ENCODE measurements around the gene STARD8.

The STARD8 gene

DNA sequence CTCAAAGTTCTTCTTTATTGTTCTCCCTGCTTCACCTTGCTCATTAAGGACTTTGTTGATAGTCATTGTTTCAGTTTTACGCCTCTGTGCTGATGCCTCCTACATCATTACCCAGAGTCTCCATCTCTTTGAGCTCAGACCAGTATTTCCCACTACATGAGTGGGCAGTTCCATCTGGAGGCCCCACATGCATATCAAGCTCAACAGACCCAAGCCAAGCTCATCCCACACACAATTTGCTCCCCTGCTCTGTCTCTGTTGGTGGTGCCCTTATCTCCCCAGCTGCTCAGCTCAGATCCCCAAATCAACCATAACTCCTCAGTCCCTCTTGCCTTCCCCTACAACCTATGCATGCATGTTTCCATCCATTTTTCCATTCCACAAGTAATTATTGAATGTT, 96.3 kb downstream of the STARD8 start:
- Histone ChIP-seq H3K4me3 (ENCODE audit: control insufficient read depth in 1 of 7, extremely low read depth in 1 of 7, insufficient read depth in 4 of 7, low read depth in 2 of 7, low read length in 6 of 7) (no peak overlapping the region), H3K4me1 (ENCODE audit: control extremely low read depth in 1 of 4, control insufficient read depth in 4 of 4, insufficient read depth in 4 of 4, low read length in 3 of 4) (no peaks in the 10 kb centered on the region), H3K36me3 (ENCODE audit: control insufficient read depth in 4 of 4, insufficient read depth in 4 of 4, low read length in 3 of 4) (no peaks in the 10 kb centered on the region), H3K27me3 (replicated peaks in 2 of 5; ENCODE audit: control insufficient read depth in 4 of 5, insufficient read depth in 5 of 5, low read length in 4 of 5) (no peaks in the 10 kb centered on the region), H3K27ac (ENCODE audit: insufficient read depth in 1 of 2, low read depth in 1 of 2, low read length in 2 of 2, poor library complexity in 1 of 2, severe bottlenecking in 2 of 2) (no peak overlapping the region), H3K9me3 (ENCODE audit: control extremely low read depth in 1 of 5, control insufficient read depth in 4 of 5, insufficient read depth in 2 of 5, low read depth in 1 of 5, low read length in 4 of 5) (no peaks in the 10 kb centered on the region)
- ChIA-PET POLR2A (no interaction called here), CTCF (no interaction called here)
- DNase-seq: no peak
- 100% methylated on average over 1 of the region's 1 CpG for WGBS (ENCODE audit: insufficient coverage)

DNA sequence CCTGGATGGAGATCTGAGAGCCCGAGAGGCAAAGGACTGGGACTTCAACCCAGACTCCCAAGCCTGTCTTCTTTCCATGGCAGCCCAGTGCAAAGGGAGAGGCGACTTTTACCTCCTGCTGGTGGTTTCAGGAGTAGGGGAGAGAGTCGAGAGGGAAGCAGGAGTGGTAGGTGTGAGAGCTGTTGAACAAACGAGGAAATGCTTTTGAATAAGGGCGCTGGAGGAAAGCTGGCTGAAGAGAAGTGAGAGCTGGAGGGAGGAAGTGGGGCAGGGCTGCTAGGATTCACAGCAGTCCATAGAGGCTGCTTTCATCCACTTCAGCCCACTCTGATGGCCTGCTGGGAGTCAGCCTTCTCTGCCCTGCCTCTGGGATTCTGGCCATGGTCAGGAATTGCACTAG, 99.5 kb downstream of the STARD8 start:
- Histone ChIP-seq H3K36me3 (ENCODE audit: control insufficient read depth in 4 of 4, insufficient read depth in 4 of 4, low read length in 3 of 4) (no peaks in the 10 kb centered on the region), H3K4me3 (ENCODE audit: control insufficient read depth in 1 of 7, extremely low read depth in 1 of 7, insufficient read depth in 4 of 7, low read depth in 2 of 7, low read length in 6 of 7) (no peak overlapping the region), H3K9me3 (ENCODE audit: control extremely low read depth in 1 of 5, control insufficient read depth in 4 of 5, insufficient read depth in 2 of 5, low read depth in 1 of 5, low read length in 4 of 5) (no peaks in the 10 kb centered on the region), H3K27me3 (replicated peaks in 2 of 5; ENCODE audit: control insufficient read depth in 4 of 5, insufficient read depth in 5 of 5, low read length in 4 of 5) (peaks cover 0 to 5% (median 0%) of the 10 kb centered on the region in 5 experiments), H3K4me1 (ENCODE audit: control extremely low read depth in 1 of 4, control insufficient read depth in 4 of 4, insufficient read depth in 4 of 4, low read length in 3 of 4) (no peaks in the 10 kb centered on the region), H3K27ac (ENCODE audit: insufficient read depth in 1 of 2, low read depth in 1 of 2, low read length in 2 of 2, poor library complexity in 1 of 2, severe bottlenecking in 2 of 2) (no peak overlapping the region)
- DNase-seq: no peak
- CTCF ChIA-PET: no interaction called here
- 57% methylated on average over 2 of the region's 5 CpGs for WGBS (ENCODE audit: insufficient coverage)
- POLR2A ChIA-PET: no interaction called here

DNA sequence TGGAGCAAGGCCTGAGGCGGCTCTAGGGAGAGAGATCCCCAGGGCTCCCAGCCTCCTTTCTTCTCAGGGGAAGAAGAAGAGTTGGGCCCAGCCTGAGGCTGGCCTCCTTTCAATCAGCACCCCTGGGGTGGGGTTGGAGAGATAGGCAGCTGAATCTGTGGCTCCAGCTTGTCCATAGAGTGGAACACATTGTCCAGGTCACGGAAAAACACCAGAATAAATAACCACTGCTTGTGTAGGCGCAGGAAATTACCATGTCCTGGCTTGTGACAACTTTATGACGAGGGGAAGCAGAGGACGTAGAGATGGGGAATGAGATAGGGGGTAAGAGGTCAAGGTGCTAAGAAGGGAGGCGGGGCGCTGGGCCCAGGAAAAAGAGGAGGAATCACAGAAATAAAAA, 100.6 kb downstream of the STARD8 start:
- H3K27me3 ChIP-seq (replicated peaks in 2 of 5; ENCODE audit: control insufficient read depth in 4 of 5, insufficient read depth in 5 of 5, low read length in 4 of 5): peaks cover 0 to 5% (median 0%) of the 10 kb centered on the region in 5 experiments
- WGBS (ENCODE audit: insufficient coverage): 77% methylated on average over 2 of the region's 7 CpGs
- DNase-seq: no peak

DNA sequence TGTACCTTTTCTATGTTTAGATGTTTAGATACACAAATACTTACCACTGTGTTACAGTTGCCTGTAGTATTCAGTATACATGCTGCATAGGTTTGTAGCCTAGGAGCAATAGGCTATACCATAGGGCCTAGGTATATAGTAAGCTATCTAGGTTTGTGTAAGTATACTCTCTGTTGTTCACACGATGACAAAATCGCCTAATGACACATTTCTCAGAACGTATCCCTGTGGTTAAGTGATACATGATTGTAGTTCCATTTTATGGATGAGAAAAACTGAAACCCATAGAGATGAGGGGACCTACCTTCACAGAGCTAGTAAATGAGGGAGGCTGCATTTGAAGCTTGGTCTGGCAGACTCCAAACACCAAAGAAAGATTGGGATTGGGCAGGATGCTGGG, 102.0 kb downstream of the STARD8 start:
- WGBS (ENCODE audit: insufficient coverage): 72% methylated on average over 3 of the region's 3 CpGs
- no peak for DNase-seq
- Histone ChIP-seq H3K4me3 (ENCODE audit: control insufficient read depth in 1 of 7, extremely low read depth in 1 of 7, insufficient read depth in 4 of 7, low read depth in 2 of 7, low read length in 6 of 7) (no peak overlapping the region), H3K9me3 (ENCODE audit: control extremely low read depth in 1 of 5, control insufficient read depth in 4 of 5, insufficient read depth in 2 of 5, low read depth in 1 of 5, low read length in 4 of 5) (peaks cover 0 to 2% (median 0%) of the 10 kb centered on the region in 5 experiments), H3K27me3 (replicated peaks in 2 of 5; ENCODE audit: control insufficient read depth in 4 of 5, insufficient read depth in 5 of 5, low read length in 4 of 5) (peaks cover 0 to 5% (median 0%) of the 10 kb centered on the region in 5 experiments), H3K27ac (ENCODE audit: insufficient read depth in 1 of 2, low read depth in 1 of 2, low read length in 2 of 2, poor library complexity in 1 of 2, severe bottlenecking in 2 of 2) (no peak overlapping the region), H3K4me1 (ENCODE audit: control extremely low read depth in 1 of 4, control insufficient read depth in 4 of 4, insufficient read depth in 4 of 4, low read length in 3 of 4) (no peaks in the 10 kb centered on the region), H3K36me3 (ENCODE audit: control insufficient read depth in 4 of 4, insufficient read depth in 4 of 4, low read length in 3 of 4) (no peaks in the 10 kb centered on the region)
- CTCF ChIA-PET: no interaction called here
- POLR2A ChIA-PET: no interaction called here

More for the DNA sequence above, 100.6 kb downstream of the STARD8 start:
- ChIA-PET CTCF (no interaction called here), POLR2A (no interaction called here)
- Histone ChIP-seq H3K4me1 (ENCODE audit: control extremely low read depth in 1 of 4, control insufficient read depth in 4 of 4, insufficient read depth in 4 of 4, low read length in 3 of 4) (no peaks in the 10 kb centered on the region), H3K4me3 (ENCODE audit: control insufficient read depth in 1 of 7, extremely low read depth in 1 of 7, insufficient read depth in 4 of 7, low read depth in 2 of 7, low read length in 6 of 7) (no peak overlapping the region), H3K9me3 (ENCODE audit: control extremely low read depth in 1 of 5, control insufficient read depth in 4 of 5, insufficient read depth in 2 of 5, low read depth in 1 of 5, low read length in 4 of 5) (no peaks in the 10 kb centered on the region), H3K36me3 (ENCODE audit: control insufficient read depth in 4 of 4, insufficient read depth in 4 of 4, low read length in 3 of 4) (no peaks in the 10 kb centered on the region), H3K27ac (ENCODE audit: insufficient read depth in 1 of 2, low read depth in 1 of 2, low read length in 2 of 2, poor library complexity in 1 of 2, severe bottlenecking in 2 of 2) (no peak overlapping the region)

GRCh38 chrX:68750316-68750715, 102.8 kb downstream of the STARD8 start:
- no peak for DNase-seq
- Histone ChIP-seq H3K27me3 (replicated peaks in 2 of 5; ENCODE audit: control insufficient read depth in 4 of 5, insufficient read depth in 5 of 5, low read length in 4 of 5) (peaks cover 0 to 5% (median 0%) of the 10 kb centered on the region in 5 experiments), H3K27ac (ENCODE audit: insufficient read depth in 1 of 2, low read depth in 1 of 2, low read length in 2 of 2, poor library complexity in 1 of 2, severe bottlenecking in 2 of 2) (no peak overlapping the region), H3K36me3 (ENCODE audit: control insufficient read depth in 4 of 4, insufficient read depth in 4 of 4, low read length in 3 of 4) (no peaks in the 10 kb centered on the region), H3K9me3 (ENCODE audit: control extremely low read depth in 1 of 5, control insufficient read depth in 4 of 5, insufficient read depth in 2 of 5, low read depth in 1 of 5, low read length in 4 of 5) (peaks cover 0 to 2% (median 0%) of the 10 kb centered on the region in 5 experiments), H3K4me1 (ENCODE audit: control extremely low read depth in 1 of 4, control insufficient read depth in 4 of 4, insufficient read depth in 4 of 4, low read length in 3 of 4) (no peaks in the 10 kb centered on the region), H3K4me3 (ENCODE audit: control insufficient read depth in 1 of 7, extremely low read depth in 1 of 7, insufficient read depth in 4 of 7, low read depth in 2 of 7, low read length in 6 of 7) (no peak overlapping the region)
- 90% methylated on average over 3 of the region's 3 CpGs for WGBS (ENCODE audit: insufficient coverage)
- POLR2A ChIA-PET: no interaction called here
- CTCF ChIA-PET: no interaction called here

- DNase-seq: no peak
- Histone ChIP-seq H3K27ac (ENCODE audit: insufficient read depth in 1 of 2, low read depth in 1 of 2, low read length in 2 of 2, poor library complexity in 1 of 2, severe bottlenecking in 2 of 2) (no peak overlapping the region), H3K27me3 (replicated peaks in 2 of 5; ENCODE audit: control insufficient read depth in 4 of 5, insufficient read depth in 5 of 5, low read length in 4 of 5) (peaks cover 0 to 5% (median 0%) of the 10 kb centered on the region in 5 experiments), H3K36me3 (ENCODE audit: control insufficient read depth in 4 of 4, insufficient read depth in 4 of 4, low read length in 3 of 4) (no peaks in the 10 kb centered on the region), H3K4me3 (ENCODE audit: control insufficient read depth in 1 of 7, extremely low read depth in 1 of 7, insufficient read depth in 4 of 7, low read depth in 2 of 7, low read length in 6 of 7) (no peak overlapping the region), H3K4me1 (ENCODE audit: control extremely low read depth in 1 of 4, control insufficient read depth in 4 of 4, insufficient read depth in 4 of 4, low read length in 3 of 4) (no peaks in the 10 kb centered on the region), H3K9me3 (ENCODE audit: control extremely low read depth in 1 of 5, control insufficient read depth in 4 of 5, insufficient read depth in 2 of 5, low read depth in 1 of 5, low read length in 4 of 5) (peaks cover 0 to 2% (median 0%) of the 10 kb centered on the region in 5 experiments)
- CTCF ChIA-PET: no interaction called here
- POLR2A ChIA-PET: no interaction called here
- WGBS (ENCODE audit: insufficient coverage): 70% methylated on average over 2 of the region's 2 CpGs
These were observed 103.9 kb downstream of the STARD8 start for GRCh38 chrX:68751372-68751771.

GRCh38 chrX:68753218-68753617, 105.8 kb downstream of the STARD8 start:
- CTCF ChIA-PET: no interaction called here
- no peaks in the 10 kb centered on the region for H3K4me1 ChIP-seq (ENCODE audit: control extremely low read depth in 1 of 4, control insufficient read depth in 4 of 4, insufficient read depth in 4 of 4, low read length in 3 of 4)
- peaks cover 0 to 5% (median 0%) of the 10 kb centered on the region in 5 experiments for H3K27me3 ChIP-seq (replicated peaks in 2 of 5; ENCODE audit: control insufficient read depth in 4 of 5, insufficient read depth in 5 of 5, low read length in 4 of 5)
- peaks cover 0 to 2% (median 0%) of the 10 kb centered on the region in 5 experiments for H3K9me3 ChIP-seq (ENCODE audit: control extremely low read depth in 1 of 5, control insufficient read depth in 4 of 5, insufficient read depth in 2 of 5, low read depth in 1 of 5, low read length in 4 of 5)
- H3K27ac ChIP-seq (ENCODE audit: insufficient read depth in 1 of 2, low read depth in 1 of 2, low read length in 2 of 2, poor library complexity in 1 of 2, severe bottlenecking in 2 of 2): no peak overlapping the region
- H3K4me3 ChIP-seq (ENCODE audit: control insufficient read depth in 1 of 7, extremely low read depth in 1 of 7, insufficient read depth in 4 of 7, low read depth in 2 of 7, low read length in 6 of 7): no peak overlapping the region
- no CpG with 5 or more reads among the region's 2 CpGs for whole genome bisulfite sequencing (ENCODE audit: insufficient coverage)
- POLR2A ChIA-PET: no interaction called here
- no peak for DNase-seq
- H3K36me3 ChIP-seq (ENCODE audit: control insufficient read depth in 4 of 4, insufficient read depth in 4 of 4, low read length in 3 of 4): no peaks in the 10 kb centered on the region

All from common myeloid progenitor, CD34-positive (primary cell).